Left colon (tissue), 2 donors: ENCODE measurements around the gene FIS1. TPM values are rescaled to one million over a fixed set of nuclear protein-coding genes. Genes with fewer than 3 reads are reported as not detected.
A peak's percentile ranks its signal among the peaks of the same experiment; 100 is the strongest.
"Not testable (repeated sequence)": the region's sequence is repeated elsewhere in the genome, so short reads cannot be mapped to it uniquely, and the experiment has no call there.

Experiments used
- ATAC-seq: fragments of 200-7000 bp; cut with Tn5 transposase; one replicate; pipeline ENCODE4 v1.9.1; 2020; ENCODE audit warnings: mild to moderate bottlenecking, moderate library complexity
- DNase-seq, 2 donors: peaks; one replicate each; pipeline ENCODE4 v3.0.0-alpha.2; 2020
- intact Hi-C, 2 donors: fragments of 100-400 bp; cut with DNase I in 1 of 2; cut with micrococcal nuclease in 1 of 2; formaldehyde crosslinking; loops; one replicate each; pipeline versions ENCODE4 v1.11.2 to v1.14.0; 2022; cut with DNase I, micrococcal nuclease
- total RNA-seq, 2 donors: library from RNA; stranded (reverse); fragmentation: NEBNext Ultra II Directional; extraction: Animal tissue kit (Norgen Biotek cat#: 25700); gene quantifications; one replicate each; pipeline ENCODE4 v1.2.1, GENCODE V29; 2021
- donor health status: DM: no; HTN: no; CAD: no.
- donor health status: DM: yes; HTN: yes; CAD: no.

Gene FIS1
- total RNA-seq, 2 donors from 2014 or later: 150 to 156 TPM

DNA sequence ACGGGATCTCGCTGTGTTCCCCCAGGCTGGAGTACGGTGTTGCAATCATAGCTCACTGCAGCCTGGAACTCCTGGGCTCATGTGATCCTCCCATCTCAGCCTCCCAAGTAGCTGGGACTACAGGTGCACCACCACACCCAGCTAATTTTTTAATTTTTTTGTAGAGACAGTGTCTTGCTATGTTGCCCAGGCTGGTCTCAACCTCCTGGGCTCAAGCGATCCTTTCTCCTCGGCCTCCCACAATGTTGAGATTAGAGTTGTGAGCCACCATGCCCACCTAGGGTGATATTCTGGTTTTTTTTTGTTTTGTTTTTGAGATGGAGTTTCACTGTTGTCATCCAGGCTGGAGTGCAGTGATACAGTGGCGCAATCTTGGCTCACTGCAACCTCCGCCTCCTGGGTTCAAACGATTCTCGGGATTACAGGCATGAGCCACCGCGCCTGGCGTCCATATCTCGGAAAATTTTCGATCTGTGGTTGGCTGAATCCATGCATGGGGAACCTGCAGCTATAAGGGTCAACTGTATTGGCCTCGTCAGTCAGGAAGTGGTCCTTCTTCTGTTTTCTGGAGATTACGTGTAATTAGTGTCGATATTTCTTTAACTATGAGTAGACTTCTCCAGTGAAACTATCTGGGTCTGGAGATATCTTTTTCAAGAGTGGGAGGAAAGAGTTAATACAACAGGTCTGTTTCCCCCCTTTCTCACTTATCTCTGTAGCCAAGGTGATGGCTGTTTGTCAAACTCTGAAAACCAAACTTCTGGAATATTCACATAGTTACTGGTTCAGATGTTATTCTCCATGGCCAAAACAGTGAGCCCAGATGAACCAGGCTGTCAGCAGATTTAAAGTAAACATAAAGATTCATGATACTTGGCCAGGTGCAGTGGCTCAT is 21.0 kb upstream of the FIS1 start:
- ATAC-seq (no peak), DNase-seq (no peak)
- intact Hi-C loops: loop anchor here in 1 of 2 donors (10.0 kb wide), 1 partner anchor 61 kb away; the partner anchor contains the start of gene MOGAT3

DNA sequence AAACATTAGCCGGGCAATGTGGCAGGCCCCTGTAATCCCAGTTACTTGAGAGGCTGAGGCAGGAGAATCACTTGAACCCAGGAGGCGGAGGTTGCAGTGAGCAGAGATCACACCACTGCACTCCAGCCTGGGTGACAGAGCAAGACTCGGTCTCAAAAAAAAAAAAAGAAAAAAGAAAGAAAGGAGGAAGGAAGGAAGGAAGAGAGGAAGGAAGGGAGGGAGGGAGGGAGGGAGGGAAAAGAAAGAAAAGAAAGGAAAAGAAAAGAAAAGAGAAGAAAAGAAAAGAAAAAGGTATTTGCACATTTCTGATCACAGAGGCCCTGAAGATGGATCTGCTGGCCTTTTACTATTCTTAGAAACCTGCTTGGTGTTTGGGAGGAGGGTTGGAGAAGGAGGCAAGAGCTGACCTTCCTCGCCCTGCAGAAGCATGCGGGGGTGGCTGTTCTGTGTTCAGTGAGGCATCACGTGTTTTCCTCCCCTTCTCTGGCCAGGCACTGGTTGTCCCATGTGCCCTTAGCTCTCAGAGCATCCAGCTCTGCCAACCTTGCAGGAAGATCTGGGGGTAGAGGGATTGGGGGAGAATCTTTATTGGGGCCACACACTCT is 19.3 kb upstream of the FIS1 start:
- not testable (repeated sequence) for ATAC-seq, DNase-seq
- intact Hi-C loops: loop anchor here in 1 of 2 donors (10.0 kb wide), 1 partner anchor 59 kb away; the partner anchor contains the start of gene MOGAT3

DNA sequence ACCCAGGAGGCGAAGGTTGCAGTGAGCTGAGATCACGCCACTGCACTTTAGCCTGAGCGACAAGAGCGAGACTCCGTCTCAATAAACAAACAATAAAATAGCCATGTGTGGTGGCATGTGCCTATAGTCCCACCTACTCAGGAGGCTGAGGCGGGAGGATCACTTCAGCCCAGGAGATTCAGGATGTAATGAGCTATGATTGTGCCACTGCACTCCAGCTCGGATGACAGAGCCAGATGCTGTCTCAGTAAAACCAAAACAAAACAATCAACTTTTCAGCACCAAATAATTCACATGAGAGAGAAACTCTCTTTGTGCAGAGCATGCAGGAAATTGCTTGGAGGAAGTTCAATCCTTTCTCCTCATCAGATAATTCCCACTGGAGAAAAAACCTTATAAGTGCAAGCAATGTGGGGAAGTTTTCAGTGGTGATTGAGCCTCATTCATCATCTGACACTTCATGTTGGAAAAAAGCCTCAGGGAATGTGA is 13.4 kb upstream of the FIS1 start:
- ATAC-seq (peak; percentile 74), DNase-seq (no peak)
- intact Hi-C loops: no loop called here

DNA sequence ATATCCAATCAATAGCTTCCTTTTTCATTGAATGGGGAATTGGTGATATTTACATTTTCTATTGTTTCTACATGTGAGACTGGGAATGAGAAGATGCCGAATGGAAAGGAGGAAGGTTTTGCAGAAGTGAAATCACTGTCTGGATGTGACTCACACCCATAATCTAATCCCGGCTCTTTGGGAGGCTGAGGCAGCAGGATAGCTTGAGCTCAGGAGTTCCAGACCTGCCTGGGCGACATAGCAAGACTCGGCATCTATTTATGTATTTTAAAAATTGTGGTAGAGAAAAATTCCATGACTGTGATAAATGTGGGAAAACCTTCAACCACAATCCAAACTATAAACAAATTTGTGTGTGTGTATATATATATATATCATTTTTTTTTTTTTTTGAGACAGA is 10.9 kb upstream of the FIS1 start:
- ATAC-seq: no peak
- intact Hi-C loops: no loop called here
- DNase-seq: no peak

DNA sequence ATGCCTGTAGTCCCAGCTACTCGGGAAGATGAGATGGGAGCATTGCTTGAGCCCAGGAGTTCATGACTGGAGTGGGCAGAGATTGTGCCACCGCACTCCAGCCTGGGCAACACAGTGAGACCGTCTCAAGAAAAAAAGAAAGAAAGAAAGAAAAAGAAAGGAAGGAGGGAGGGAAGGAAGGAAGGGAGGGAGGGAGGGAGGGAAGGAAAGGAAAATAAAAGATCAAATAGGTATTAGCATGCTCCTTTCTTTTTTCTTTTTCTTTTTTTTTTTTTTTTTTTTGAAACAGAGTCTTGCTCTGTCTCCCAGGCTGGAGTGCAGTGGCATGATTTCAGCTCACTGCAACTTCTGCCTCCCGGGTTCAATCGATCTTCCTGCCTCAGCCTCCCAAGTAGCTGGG is 8.3 kb upstream of the FIS1 start:
- ATAC-seq, intact Hi-C loops, DNase-seq: not testable (repeated sequence)

DNA sequence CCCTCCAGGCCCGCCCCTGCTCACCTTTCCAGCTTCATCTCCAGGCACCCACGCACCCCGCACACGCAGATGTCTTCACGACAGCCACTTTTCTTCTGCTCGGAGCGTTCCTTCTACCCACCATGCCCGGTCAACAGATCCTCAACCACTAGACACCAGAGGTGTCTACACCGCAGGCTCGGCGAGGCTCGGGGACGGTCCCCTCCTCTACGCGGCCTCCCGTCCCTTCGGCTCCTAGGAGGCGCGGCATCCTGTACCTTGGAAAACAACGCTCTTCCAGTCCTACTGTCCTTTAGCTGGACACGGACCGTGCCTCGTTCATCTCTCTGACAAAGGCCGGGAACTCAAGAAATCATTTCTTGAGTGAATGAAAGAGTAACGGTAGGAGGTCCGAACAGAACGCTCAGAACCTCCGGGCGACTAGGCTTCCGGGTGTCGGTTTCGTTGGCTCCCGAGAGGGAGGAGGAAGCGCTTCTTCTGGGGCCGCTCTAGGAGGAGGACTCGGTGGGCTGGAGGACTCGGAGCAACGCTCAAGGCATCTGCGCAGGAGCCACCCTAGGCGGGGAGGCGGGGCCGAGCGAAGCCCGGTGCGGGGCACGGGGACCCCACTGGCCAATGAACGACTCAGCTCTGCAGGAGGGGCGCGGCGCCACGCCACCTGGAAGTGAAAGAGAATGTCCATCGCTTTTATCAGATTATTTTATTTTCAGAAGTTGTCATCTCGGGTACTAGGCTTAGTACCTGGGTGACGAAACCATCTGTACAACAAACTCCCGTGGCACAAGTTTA is 7.2 kb upstream of the FIS1 start:
- DNase-seq: peak; percentile 99 to 100
- ATAC-seq: peak; percentile 99
- intact Hi-C loops: no loop called here

DNA sequence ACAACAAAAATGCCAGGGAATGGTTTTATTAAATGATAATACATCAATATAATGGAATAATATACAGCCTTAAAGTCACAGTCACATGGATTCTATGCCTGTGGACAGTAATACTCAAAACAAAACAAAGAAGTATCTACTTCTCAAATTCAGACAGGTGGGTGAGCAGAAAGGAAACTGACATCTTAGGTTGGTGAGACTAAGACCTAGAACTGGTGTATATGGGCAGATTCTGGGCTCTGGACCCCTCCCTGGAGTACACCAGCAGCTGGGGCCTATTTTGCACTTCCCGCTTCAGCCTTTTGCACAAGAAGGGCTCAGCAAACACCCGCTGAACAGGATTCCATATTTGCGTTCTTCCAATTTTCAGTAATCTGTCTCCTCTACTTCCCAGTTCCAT is 5.4 kb upstream of the FIS1 start:
- no peak for DNase-seq
- ATAC-seq: no peak
- intact Hi-C loops: no loop called here

DNA sequence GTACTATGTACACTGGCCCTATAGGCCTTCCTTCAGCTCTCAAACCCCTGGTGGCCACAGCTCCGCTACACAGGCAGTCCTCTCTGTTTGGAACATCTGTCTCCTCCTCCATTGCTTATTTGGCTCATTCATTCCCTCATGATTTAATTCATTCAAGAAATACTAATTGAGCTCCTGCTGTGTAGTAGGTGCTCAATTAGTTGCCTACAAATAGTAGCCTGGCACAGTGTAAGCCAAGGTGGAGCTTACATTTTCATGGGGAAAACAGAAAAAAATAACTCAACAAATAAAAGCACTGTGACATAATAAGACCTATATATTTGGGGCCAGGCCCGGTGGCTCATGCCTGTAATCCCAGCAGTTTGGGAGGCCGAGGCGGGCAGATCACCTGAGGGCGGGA is 3.4 kb upstream of the FIS1 start:
- intact Hi-C loops: no loop called here
- DNase-seq: no peak
- no peak for ATAC-seq

DNA sequence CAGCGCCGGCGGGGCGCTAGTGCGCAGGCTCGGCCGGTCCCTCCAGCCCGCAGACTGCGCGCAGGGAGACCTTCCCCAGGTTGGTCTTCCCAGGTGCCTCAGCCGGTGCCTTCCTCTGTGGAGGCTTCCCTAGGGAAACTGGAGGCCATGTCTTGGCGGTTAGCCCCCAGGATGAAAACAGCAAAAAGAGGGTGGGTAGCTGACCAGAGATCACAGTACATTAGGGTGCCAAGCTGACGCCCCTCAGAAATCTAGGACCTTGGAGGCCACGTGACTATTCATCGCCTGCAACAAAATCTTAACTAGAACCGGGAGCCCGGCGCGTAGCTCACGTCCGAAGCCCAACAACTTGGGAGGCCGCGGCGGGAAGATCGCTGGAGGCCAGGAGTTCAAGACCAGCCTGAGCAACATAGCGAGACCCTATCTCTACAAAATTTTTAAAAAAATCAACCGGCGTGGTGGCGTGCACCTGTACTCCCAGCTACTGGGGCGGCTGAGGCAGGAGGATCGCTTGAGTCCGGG is 327 bp upstream of the FIS1 start:
- intact Hi-C loops: no loop called here
- no peak for ATAC-seq

DNA sequence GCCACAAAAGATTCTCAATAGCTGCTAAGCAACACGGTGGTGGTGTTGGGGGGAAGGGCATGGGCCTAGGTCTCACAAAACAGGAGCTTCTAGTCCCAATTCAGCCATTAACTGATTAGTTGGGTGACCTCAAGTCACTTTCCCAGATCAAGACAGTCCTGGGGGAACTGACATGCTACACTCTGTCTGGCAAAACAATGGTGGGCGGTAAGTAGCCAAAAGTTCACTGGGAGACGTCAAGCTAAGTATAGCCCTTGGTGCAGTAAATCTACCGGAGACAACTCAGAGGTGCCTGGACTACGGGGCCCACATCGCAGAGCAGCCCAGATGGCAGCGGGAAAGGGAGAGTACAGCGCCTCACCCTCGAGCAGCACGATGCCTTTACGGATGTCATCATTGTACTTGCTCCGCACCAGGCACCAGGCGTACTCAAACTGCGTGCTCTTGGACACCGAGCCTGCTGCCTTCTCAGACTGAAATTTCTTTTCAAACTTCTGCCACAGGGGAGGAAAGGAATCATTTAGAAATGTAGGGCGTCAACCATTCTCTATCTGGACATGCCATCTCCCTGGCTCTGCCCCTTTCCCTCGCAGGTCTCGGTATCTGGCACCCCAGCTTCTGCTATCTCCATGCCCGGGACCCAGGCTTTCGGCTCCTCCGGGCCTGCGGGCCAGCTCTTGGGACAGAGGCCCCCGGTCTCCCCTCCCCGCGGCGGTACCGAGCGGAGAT is 1.1 kb downstream of the FIS1 start:
- ATAC-seq: peak; percentile 10
- peak in 1 of 2 donors; percentile 44 for DNase-seq
- intact Hi-C loops: no loop called here

More for the DNA sequence above, 327 bp upstream of the FIS1 start:
- peak in 1 of 2 donors; percentile 42 for DNase-seq

DNA sequence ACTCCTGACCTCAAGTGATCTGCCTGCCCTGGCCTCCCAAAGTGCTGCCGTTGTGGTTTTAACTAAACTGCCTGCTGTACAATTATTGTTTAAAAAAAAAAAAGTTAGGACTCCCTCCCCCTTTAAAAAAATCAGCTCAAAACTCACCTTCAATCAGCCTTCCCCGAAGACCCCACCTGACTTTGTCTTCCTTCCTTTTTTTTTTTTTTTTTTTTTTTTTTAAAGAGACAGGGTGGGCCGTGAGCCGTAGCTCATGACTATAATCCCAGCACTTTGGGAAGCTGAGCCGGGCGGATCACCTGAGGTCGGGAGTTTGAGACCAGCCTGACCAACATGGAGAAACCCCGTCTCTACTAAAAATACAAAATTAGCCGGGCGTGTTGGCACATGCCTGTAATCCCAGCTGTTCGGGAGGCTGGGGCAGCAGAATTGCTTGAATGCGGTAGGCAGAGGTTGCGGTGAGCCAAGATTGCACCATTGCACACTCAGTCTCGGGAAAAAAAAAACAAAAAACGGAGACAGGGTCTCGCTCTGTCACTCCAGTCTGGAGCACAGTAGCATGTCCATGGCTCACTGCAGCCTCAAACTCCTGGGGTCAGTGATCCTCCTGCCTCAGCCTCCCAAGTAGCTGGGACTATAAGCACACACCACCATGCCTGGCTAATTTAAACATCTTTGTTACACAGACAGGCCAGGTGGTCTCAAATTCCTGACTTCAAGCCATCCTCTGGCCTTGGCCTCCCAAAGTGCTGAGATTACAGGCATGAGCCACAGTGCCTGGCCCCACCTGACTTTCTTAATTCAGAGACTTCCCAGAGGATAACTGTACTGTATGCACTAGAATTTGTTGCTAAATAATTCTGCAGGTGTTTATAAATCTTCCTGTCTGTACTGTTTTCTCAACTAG is 3.2 kb downstream of the FIS1 start:
- ATAC-seq: no peak
- intact Hi-C loops: no loop called here
- DNase-seq: no peak

DNA sequence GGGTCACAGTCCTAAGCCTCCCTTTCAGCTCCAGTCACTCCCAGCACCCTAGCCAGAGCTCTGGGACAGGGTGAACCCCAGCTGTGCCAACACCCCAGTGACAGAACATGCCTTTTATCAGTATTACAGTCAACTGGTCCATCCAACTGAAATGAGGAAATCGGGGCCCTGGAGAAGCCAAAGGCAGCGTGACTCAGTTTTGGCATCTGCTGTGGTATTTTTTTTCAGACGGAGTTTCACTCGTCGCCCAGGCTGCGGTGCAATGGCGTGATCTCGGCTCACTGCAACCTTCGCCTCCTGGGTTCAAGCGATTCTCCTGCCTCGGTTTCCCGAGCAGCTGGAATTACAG is 3.9 kb downstream of the FIS1 start:
- ATAC-seq: no peak
- no peak for DNase-seq
- intact Hi-C loops: no loop called here

DNA sequence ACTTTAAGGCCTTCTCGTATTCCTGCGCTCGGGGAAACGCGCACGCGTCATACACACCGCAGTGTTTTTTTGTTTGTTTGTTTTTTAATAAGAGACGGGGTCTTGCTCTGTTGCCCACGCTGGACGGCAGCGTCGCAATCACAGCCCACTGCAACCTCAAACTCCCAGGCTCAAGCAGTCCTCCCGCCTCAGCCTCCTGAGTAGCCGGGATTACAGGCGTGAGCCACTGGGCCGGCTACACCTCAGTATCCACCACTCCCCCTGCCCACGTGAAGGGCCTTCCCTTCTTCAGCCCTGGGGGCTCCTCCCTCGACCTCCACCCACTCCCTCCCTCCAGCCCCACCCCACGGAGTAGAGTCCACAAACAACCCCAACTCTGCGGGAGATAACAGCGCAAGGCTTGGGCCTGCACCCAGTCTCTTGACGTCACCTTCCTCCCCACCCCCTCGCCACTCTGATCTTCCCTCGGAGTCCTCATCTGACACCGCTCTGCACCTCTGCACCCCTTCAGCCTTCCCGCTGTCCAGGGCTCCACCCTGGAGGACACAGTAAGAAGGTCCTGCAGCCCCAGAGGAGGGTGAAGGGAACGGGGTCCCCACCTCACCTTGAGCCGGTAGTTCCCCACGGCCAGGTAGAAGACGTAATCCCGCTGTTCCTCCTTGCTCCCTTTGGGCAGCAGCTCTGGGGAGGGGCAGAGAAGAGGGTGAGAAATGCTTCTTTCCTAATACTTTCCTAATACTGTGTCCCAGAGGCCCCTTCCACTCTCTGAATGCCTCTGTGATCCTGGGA is 4.5 kb downstream of the FIS1 start:
- DNase-seq (no peak), ATAC-seq (no peak)
- intact Hi-C loops: no loop called here

DNA sequence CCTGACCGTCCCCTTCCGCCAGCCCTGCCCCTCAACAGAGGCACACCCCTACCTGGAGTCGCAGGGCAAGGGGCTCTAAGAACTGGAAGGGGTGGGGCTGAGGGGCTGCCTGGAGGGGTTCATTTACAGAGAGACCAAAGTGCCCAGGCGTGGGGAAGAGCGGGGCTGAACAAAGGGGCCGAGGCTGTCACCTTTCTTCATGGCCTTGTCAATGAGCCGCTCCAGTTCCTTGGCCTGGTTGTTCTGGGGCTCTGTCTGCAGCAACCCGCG is 5.0 kb downstream of the FIS1 start:
- intact Hi-C loops: no loop called here

DNA sequence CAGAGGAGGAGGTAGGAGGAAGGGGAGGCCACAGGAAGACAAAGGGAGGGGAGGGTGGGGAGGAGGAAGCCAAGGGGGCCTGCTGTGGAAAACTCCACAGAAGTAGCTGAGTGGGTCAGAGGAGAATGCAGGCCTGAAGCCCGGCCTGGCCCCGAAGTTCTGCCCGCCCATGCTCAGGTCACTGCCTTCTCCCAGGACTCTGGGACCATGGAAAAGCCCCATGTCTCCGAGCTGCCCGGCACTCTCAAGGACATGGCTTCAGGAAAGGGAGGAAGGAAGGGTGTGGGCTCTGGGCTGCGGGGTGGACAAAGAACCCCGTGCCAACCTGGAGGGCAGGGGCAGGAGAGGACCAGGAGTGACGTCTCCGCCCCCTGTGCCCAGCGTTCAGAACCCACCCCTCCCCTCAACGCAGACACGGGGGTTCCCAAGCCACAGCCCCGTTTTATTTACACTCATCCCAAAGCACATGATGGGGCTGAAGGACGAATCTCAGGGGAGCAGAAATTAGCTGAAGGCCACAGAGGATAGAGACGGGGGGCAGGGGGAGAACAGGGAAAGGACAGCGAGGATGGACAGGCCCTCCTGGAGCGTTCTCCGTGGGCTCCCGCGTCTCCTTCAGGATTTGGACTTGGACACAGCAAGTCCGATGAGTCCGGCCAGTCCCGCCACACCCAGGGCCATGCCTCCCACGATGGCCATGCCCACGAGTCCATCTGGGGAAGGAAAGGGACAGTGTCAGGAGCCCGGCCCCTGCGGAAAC is 5.5 kb downstream of the FIS1 start:
- no peak for ATAC-seq
- DNase-seq: no peak
- intact Hi-C loops: no loop called here

More for the DNA sequence above, 5.0 kb downstream of the FIS1 start:
- no peak for ATAC-seq
- no peak for DNase-seq
